ENCODE results near the gene NEURL1. TPM values are rescaled to one million over a fixed set of nuclear protein-coding genes. Genes with fewer than 3 reads are reported as not detected.
A peak's percentile ranks its signal among the peaks of the same experiment; 100 is the strongest.

The NEURL1 gene
- total RNA-seq, 1 experiment from 2014 or later = 0.84 TPM

DNA sequence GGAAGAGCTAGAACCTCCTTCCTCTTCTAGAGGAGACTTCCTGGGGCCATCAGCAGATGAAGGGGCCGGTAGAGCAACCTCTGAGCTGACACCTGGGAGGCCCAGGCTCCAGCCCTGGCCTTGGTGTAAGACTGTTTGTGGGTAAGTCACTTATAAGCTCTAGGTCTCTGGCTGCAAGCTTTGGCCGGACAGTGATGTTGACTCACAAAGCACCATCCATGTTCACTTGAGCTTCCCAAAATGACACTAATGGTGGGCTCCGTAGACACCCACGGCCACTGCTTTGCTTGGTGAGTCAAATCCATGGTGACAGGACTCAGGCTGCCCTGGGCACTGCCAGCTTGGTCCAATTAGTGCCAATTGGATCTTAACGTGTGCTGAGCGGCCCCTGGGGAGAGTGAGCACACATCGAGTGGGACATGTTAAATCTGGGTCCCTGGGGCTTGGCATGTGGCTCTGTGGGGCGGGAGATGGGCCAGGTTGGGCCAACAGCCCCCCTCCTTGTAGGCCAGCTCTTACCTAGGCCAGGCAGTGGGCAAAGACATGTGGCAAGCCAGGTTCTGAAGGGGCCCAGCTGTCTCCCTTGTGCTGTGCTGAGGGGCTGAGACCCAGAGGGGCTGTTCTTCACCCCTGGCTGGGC is 16.7 kb downstream of the NEURL1 start:
- Mint-ChIP-seq H3K9me3 (ENCODE audit: unreplicated experiment) (no peaks in the 10 kb centered on the region), H3K4me3 (ENCODE audit: unreplicated experiment) (no peak overlapping the region), H3K27ac (ENCODE audit: unreplicated experiment) (no peak overlapping the region), H3K4me1 (ENCODE audit: low read depth, unreplicated experiment) (peaks cover 16% of the 10 kb centered on the region), H3K36me3 (ENCODE audit: insufficient read depth, unreplicated experiment) (no peaks in the 10 kb centered on the region), H3K27me3 (ENCODE audit: insufficient read depth, unreplicated experiment) (no peaks in the 10 kb centered on the region)
- no peak for TF ChIP-seq CTCF (IDR thresholded peaks at IDR 0.05; ENCODE audit: insufficient read depth in 1 of 2, low read depth in 1 of 2, low read length in 1 of 2, severe bottlenecking in 1 of 2, unreplicated experiment in 1 of 2)
- H3K4me1 ChIP-seq = peaks cover 28% of the 10 kb centered on the region
- no TSS peak for BruUV-seq (replicated peaks)
- no peaks in the 10 kb centered on the region for H3K27me3 ChIP-seq (replicated peaks; ENCODE audit: control insufficient read depth, insufficient read depth, low read length)
- POLR2A ChIA-PET = interaction anchor here (0.6 kb wide), 1 partner anchor 39 kb away, joined by 3 read pairs; no protein-coding TSS in a partner anchor
- CTCF ChIA-PET = interaction anchor here (1.0 kb wide), 1 partner anchor 16 kb away, joined by 3 read pairs; no protein-coding TSS in a partner anchor
- intact Hi-C loops (cut with micrococcal nuclease; ENCODE audit: unreplicated experiment) = loop anchor here (5.0 kb wide), 1 partner anchor 67 kb away; no protein-coding TSS in a partner anchor
- no peak for DNase-seq
- no peaks in the 10 kb centered on the region for H3K9me3 ChIP-seq
- no peak overlapping the region for H3K4me3 ChIP-seq (ENCODE audit: low read depth, low read length)
- H3K36me3 ChIP-seq (ENCODE audit: control insufficient read depth, insufficient read depth, low read length) = no peaks in the 10 kb centered on the region

GRCh38 chr10:103510791-103511752 is 17.6 kb downstream of the NEURL1 start:
- Mint-ChIP-seq H3K27ac (ENCODE audit: unreplicated experiment) (no peak overlapping the region), H3K9me3 (ENCODE audit: unreplicated experiment) (no peaks in the 10 kb centered on the region), H3K4me3 (ENCODE audit: unreplicated experiment) (no peak overlapping the region), H3K27me3 (ENCODE audit: insufficient read depth, unreplicated experiment) (no peaks in the 10 kb centered on the region), H3K36me3 (ENCODE audit: insufficient read depth, unreplicated experiment) (no peaks in the 10 kb centered on the region), H3K4me1 (ENCODE audit: low read depth, unreplicated experiment) (peaks cover 16% of the 10 kb centered on the region)
- no TSS peak for BruUV-seq (replicated peaks)
- CTCF ChIA-PET = no interaction called here
- intact Hi-C loops (cut with micrococcal nuclease; ENCODE audit: unreplicated experiment) = loop anchor here (5.0 kb wide), 1 partner anchor 66 kb away; no protein-coding TSS in a partner anchor
- Histone ChIP-seq H3K4me3 (ENCODE audit: low read depth, low read length) (no peak overlapping the region), H3K4me1 (peaks cover 32% of the 10 kb centered on the region), H3K36me3 (ENCODE audit: control insufficient read depth, insufficient read depth, low read length) (no peaks in the 10 kb centered on the region), H3K9me3 (no peaks in the 10 kb centered on the region), H3K27me3 (replicated peaks; ENCODE audit: control insufficient read depth, insufficient read depth, low read length) (no peaks in the 10 kb centered on the region)
- TF ChIP-seq CTCF (IDR thresholded peaks at IDR 0.05; ENCODE audit: insufficient read depth in 1 of 2, low read depth in 1 of 2, low read length in 1 of 2, severe bottlenecking in 1 of 2, unreplicated experiment in 1 of 2) = no peak
- POLR2A ChIA-PET = no interaction called here
- DNase-seq = peak in 1 of 2 experiments; percentile 24

DNA sequence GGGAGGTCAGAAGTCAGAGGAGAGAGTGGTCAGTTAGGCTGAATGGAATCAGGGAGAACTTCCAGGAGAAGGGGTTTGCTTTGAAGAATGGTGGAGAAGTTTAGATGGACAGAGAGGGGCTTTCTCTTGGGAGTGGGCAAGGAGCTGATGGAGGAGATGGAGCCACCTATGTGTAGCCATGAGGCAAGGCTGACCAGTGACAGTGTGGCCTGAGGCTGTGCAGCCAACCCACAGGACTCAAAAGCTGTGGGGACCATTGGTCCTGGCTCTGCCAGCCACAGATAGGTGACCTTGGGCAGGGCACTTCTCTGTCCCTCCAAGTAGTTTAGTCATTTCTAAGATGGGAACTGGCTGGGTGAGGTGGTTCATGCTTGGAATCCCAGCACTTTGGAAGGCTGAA is 18.7 kb downstream of the NEURL1 start:
- intact Hi-C loops (cut with micrococcal nuclease; ENCODE audit: unreplicated experiment) = loop anchor here (5.0 kb wide), 1 partner anchor 65 kb away; no protein-coding TSS in a partner anchor
- no peaks in the 10 kb centered on the region for H3K36me3 Mint-ChIP-seq (ENCODE audit: insufficient read depth, unreplicated experiment)
- BruUV-seq (replicated peaks) = no TSS peak
- Histone ChIP-seq H3K9me3 (no peaks in the 10 kb centered on the region), H3K4me1 (peaks cover 32% of the 10 kb centered on the region), H3K27me3 (replicated peaks; ENCODE audit: control insufficient read depth, insufficient read depth, low read length) (no peaks in the 10 kb centered on the region), H3K4me3 (ENCODE audit: low read depth, low read length) (no peak overlapping the region), H3K36me3 (ENCODE audit: control insufficient read depth, insufficient read depth, low read length) (no peaks in the 10 kb centered on the region)
- no peaks in the 10 kb centered on the region for H3K9me3 Mint-ChIP-seq (ENCODE audit: unreplicated experiment)
- no peak overlapping the region for H3K4me3 Mint-ChIP-seq (ENCODE audit: unreplicated experiment)
- ChIA-PET CTCF (interaction anchor here (1.0 to 1.1 kb wide), 2 partner anchors 31 to 81 kb away, joined by 4 read pairs; no protein-coding TSS in a partner anchor), POLR2A (no interaction called here)
- no peak for DNase-seq
- peaks cover 16% of the 10 kb centered on the region for H3K4me1 Mint-ChIP-seq (ENCODE audit: low read depth, unreplicated experiment)
- TF ChIP-seq CTCF (IDR thresholded peaks at IDR 0.05; ENCODE audit: insufficient read depth in 1 of 2, low read depth in 1 of 2, low read length in 1 of 2, severe bottlenecking in 1 of 2, unreplicated experiment in 1 of 2) = no peak
- no peak overlapping the region for H3K27ac Mint-ChIP-seq (ENCODE audit: unreplicated experiment)
- H3K27me3 Mint-ChIP-seq (ENCODE audit: insufficient read depth, unreplicated experiment) = no peaks in the 10 kb centered on the region

All from Caco-2 (cell line).